SHP77 (cell line): ENCODE results near the gene CRY2.

Source experiments
- DNase-seq, 2 experiments: peaks; one replicate each; lab custom pipeline; 2025; lab: John Stamatoyannopoulos, UW

Gene CRY2

DNA sequence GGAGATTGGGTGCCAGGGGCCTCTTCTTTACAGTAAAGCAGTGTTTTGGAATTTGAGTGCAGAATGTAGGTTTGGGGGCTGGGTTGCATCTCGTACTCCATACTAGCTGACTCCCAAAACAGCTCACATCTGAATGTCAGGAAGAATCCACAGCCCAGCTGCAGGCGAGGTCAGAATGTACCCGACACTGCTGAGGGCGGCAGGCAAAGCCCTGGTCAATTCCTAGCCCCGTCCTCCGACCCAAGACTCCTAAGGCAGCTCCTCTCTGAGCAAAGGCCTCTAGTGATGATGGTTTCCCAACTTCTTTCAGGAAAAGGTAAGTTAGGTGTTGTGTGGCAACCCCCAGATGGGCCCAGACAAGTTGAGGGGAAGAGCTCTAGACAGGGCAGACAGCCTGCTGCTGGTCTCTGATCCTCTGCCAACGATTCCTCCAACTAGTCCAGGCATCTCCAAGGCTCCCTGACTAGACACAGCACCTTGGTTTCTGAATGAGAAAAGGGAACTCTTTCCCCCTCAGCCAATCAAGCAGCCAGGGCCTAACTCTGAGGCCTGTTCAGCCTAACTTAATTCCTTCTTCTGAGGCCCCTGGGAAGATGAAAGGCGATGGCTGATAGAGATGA, 83.8 kb downstream of the CRY2 start:
- no peak for DNase-seq

DNA sequence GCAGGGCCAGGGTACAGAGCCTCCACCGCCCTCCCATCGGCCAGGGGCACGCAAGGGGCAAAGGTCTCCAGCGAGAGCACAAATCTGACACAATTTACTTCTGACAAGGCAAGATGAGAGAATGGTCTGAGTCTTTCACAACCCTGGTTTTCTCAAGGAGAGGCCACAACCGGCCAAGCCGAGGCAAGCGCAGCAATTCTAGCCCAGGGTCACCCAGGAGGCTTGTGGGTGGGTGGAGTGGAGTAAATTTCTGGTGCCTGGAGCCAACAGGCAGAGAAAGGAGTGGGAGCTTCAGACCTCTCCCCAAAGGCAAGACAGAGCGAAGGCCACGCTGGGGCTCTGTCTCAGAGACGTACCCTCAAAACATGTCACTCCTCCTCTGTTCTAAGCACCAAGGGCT, 84.5 kb downstream of the CRY2 start:
- DNase-seq: no peak

DNA sequence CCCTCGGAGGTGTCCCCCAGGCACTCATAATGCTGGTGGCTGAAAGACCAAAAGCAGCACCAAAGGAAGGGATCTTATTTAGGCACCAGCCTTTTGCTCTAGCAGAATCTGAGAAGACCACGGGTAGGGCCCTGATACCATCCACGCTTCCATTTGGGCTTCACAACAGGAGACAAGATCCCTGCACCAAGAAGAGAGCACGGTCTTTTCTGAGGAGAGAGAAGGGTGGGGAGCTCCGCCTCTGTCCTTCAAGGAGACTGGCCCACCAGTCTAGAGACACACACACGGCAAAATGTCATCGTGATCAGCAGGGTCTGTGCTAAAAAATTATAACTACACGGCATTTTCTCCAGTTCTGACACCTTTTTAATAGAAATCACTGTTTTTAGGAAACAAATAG, 84.9 kb downstream of the CRY2 start:
- DNase-seq: no peak
